ENCODE measurements around the gene DAD1. TPM values are rescaled to one million over a fixed set of nuclear protein-coding genes. Genes with fewer than 3 reads are reported as not detected.

DAD1 gene
- total and polyA plus RNA-seq, 8 donors = 192 to 251 (median 201) TPM

DNA sequence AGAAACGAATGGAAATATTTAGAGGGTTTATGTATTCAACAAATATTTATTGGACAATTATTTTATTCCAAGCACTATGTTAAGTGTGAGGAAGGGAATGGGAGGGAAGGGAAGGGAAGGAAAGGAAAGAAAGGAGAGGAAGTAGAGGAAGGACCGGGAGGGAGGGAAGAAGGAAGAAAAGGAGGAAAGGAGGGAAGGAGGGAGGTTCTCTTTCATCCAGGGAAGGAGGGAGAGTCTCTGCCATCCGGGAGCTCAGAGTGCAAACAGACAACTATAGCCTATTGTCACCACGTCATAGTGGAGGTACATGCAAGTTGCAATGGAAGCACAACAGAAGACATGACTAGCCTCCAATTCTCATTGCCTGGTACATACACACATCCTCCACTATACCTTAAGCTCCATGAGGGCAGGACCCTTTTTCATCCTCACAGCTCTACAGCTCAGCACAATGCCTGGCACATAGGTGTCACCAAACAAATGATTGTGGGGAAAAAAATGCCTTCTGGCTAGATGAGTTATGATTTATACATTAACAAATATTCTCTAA, 48.1 kb downstream of the DAD1 start:
- intact Hi-C loops (cut with DNase I) = no loop called here
- no peaks in the 10 kb centered on the region for H3K9me3 ChIP-seq
- TF ChIP-seq, protein P1, sequence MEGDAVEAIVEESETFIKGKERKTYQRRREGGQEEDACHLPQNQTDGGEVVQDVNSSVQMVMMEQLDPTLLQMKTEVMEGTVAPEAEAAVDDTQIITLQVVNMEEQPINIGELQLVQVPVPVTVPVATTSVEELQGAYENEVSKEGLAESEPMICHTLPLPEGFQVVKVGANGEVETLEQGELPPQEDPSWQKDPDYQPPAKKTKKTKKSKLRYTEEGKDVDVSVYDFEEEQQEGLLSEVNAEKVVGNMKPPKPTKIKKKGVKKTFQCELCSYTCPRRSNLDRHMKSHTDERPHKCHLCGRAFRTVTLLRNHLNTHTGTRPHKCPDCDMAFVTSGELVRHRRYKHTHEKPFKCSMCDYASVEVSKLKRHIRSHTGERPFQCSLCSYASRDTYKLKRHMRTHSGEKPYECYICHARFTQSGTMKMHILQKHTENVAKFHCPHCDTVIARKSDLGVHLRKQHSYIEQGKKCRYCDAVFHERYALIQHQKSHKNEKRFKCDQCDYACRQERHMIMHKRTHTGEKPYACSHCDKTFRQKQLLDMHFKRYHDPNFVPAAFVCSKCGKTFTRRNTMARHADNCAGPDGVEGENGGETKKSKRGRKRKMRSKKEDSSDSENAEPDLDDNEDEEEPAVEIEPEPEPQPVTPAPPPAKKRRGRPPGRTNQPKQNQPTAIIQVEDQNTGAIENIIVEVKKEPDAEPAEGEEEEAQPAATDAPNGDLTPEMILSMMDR (IDR thresholded peaks at IDR 0.05) = no peak

DNA sequence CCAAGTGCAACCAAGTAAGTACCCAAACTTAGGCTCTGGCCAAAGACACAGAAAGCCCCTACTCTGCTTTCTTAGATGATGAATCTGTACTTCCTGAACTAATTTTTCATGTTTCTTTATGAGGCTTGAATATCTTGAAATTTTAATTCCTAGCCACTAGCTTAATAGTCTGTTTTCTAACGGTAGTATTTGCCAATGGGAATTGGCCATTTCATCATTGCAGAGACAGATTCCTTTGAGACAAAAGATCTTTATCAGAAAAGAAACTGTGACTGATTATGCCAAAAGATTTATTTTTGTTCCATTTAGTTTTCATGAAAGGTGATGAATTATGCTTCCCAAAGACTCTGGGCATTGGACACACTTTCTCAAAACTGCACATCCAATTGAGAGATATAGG, 48.7 kb downstream of the DAD1 start:
- no peak for ATAC-seq
- Histone ChIP-seq H3K4me1 (peaks cover 10 to 18% of the 10 kb centered on the region in 2 donors), H3K36me3 (no peaks in the 10 kb centered on the region), H3K4me3 (no peak overlapping the region), H3K9me3 (no peaks in the 10 kb centered on the region), H3K27ac (no peak overlapping the region), H3K27me3 (no peaks in the 10 kb centered on the region)
- DNase-seq = no peak
- intact Hi-C loops (cut with DNase I) = no loop called here
- TF ChIP-seq, protein P1 (IDR thresholded peaks at IDR 0.05) = no peak

More for the DNA sequence above, 48.1 kb downstream of the DAD1 start:
- H3K27ac ChIP-seq = no peak overlapping the region
- ATAC-seq (no peak), DNase-seq (no peak)
- H3K27me3 ChIP-seq = no peaks in the 10 kb centered on the region
- H3K4me1 ChIP-seq = peaks cover 10 to 18% of the 10 kb centered on the region in 2 donors
- H3K4me3 ChIP-seq = no peak overlapping the region
- H3K36me3 ChIP-seq = no peaks in the 10 kb centered on the region

DNA sequence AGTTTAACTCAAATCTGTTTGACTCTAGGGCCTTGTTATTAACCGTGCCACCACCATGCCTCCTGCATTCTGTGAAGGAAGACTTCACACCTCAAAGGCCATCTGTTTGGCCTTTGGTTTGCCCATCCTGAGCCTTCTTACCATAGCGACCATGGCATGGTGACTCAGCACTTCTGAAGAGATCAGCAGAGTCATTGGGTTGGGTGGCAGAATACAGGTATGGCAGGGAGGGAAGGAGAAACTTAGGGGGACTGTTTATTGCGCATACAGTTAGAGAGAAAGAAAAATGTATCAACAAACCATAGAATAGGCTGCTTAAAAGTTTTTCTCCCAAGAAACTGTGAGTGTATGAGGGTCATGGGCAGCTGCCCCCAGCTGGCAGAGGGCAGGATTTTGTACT, 49.2 kb downstream of the DAD1 start:
- intact Hi-C loops (cut with DNase I) = no loop called here
- Histone ChIP-seq H3K9me3 (no peaks in the 10 kb centered on the region), H3K36me3 (no peaks in the 10 kb centered on the region), H3K27ac (no peak overlapping the region), H3K27me3 (no peaks in the 10 kb centered on the region), H3K4me3 (no peak overlapping the region), H3K4me1 (peaks cover 10 to 18% of the 10 kb centered on the region in 2 donors)
- TF ChIP-seq, protein P1 (IDR thresholded peaks at IDR 0.05) = no peak
- ATAC-seq = no peak
- no peak for DNase-seq

DNA sequence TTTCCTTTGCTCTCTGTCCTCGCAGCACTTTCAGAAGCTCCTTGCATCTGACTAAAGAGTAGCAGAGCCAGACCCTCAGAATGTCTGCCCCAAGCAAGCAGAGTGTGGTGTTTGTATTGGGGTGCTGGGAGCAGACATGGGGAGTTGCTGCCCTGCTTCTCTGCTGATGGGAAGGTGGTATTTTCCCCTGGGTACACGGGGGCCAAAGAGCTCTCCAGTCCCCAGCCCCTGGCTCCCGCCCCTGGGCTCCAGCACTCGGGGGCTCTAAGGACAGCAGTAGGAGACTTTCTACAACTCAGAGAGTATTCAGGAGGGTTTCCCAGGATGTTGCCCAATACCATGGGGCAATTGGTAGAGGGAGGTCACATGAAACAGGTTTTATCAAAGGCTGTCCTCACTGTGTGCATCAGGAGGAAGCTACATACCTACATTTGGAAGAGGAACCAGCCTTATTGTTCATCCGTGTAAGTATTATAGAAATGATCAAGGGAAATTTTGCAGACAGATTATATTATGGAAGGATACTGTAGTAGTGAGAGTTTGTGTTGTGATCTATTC, 50.3 kb downstream of the DAD1 start:
- Histone ChIP-seq H3K4me3 (no peak overlapping the region), H3K4me1 (peaks cover 10 to 18% of the 10 kb centered on the region in 2 donors), H3K9me3 (no peaks in the 10 kb centered on the region), H3K27ac (no peak overlapping the region), H3K27me3 (no peaks in the 10 kb centered on the region), H3K36me3 (no peaks in the 10 kb centered on the region)
- intact Hi-C loops (cut with DNase I) = no loop called here
- ATAC-seq (no peak), DNase-seq (no peak)
- TF ChIP-seq, protein P1 (IDR thresholded peaks at IDR 0.05) = no peak

DNA sequence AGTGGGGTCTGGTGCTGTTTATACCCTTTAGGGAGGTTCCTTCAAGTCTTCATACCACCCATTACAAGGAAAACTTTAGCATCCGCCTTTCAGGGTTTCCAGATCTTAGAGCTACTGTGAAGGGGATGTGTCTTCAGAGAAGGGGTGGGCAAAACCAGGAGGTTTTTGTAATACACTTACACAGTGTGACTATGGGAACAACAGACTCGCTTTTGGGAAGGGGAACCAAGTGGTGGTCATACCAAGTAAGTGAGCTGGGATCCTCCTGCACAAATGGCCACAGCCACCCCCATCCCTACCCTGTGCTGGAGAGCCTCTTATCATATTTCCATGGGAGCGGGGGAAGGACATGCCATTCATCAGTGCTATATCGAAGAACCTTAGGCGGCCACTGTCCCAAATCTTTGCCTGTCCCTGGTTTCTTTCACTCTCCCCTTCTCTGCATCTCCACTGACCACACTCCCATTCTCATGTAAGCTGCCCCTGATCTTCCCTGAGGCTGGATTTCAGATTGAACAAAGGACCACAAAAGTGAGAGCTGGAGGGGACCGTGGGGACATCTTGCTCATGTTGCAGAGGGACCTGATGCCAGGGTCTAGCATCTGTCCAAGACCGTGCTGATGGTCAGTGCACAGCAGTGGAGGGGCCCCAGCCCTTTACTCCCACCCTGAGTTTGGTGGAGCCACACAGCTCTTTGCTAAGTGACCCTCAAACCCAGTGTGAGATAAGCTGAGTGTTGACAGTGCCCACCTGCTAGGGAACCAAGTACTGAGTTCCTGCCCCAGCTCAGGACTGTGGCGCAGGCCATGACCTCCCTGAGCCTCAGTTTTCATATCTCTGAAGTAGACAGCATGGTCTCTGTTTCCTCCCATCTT, 51.4 kb downstream of the DAD1 start:
- TF ChIP-seq, protein P1 (IDR thresholded peaks at IDR 0.05) = no peak
- DNase-seq (no peak), ATAC-seq (peak; percentile 10)
- intact Hi-C loops (cut with DNase I) = no loop called here
- Histone ChIP-seq H3K27ac (peak overlapping the region; percentile 30 to 61), H3K4me3 (no peak overlapping the region), H3K27me3 (no peaks in the 10 kb centered on the region), H3K9me3 (no peaks in the 10 kb centered on the region), H3K4me1 (peaks cover 13 to 22% of the 10 kb centered on the region in 2 donors), H3K36me3 (no peaks in the 10 kb centered on the region)
